ENCODE measurements around the gene GOT1. TPM values are rescaled to one million over a fixed set of nuclear protein-coding genes. Genes with fewer than 3 reads are reported as not detected.

Gene GOT1
- total and polyA plus RNA-seq, 2 donors (not counting 3 experiments of a cell fraction or from before 2014, with no cell fraction given) = 14.4 to 36.3 TPM

DNA sequence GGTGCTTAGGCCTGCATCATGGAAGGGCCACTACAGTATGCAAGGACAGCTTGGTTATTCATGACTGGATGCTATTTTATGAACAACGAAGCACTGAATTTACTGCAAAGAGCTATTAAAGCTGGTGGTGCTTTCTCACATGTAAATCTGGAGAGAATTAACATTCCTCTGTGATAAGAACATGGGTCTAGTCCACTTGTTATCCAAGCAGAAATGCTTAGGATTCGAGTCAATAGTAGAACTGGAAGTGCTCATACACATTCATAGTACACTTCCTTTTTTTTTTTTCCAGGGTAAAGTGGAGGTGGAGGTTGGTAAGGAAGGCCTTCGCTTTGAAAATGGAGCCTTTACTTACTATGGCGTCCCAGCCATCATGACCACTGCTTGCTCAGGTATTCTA, 66.3 kb downstream of the GOT1 start:
- no peak overlapping the region for H3K4me3 ChIP-seq (replicated peaks in 1 of 3; ENCODE audit: insufficient read depth in 1 of 3, low read depth in 1 of 3, low read length in 3 of 3)
- H3K4me1 ChIP-seq (ENCODE audit: control insufficient read depth, extremely low read depth, insufficient read depth, low read length) = no peaks in the 10 kb centered on the region
- H3K27me3 ChIP-seq (ENCODE audit: control insufficient read depth in 2 of 2, insufficient read depth in 2 of 2, low read length in 2 of 2) = peaks cover 18 to 23% of the 10 kb centered on the region in 2 experiments
- no peak overlapping the region for H2AFZ ChIP-seq (ENCODE audit: low read depth, low read length)
- FAIRE-seq = no peak
- BruUV-seq (replicated peaks) = no TSS peak
- no peaks in the 10 kb centered on the region for H3K9me3 ChIP-seq (replicated peaks; ENCODE audit: control insufficient read depth, insufficient read depth, low read length)
- intact Hi-C loops (cut with micrococcal nuclease) = no loop called here
- TF ChIP-seq EZH2 (IDR thresholded peaks at IDR 0.05; ENCODE audit: borderline replicate concordance, low read depth, low read length, severe bottlenecking) (no peak), GATA2 (IDR thresholded peaks at IDR 0.05; ENCODE audit: insufficient read depth, insufficient read length, low read depth, low read length) (no peak)
- H3K9ac ChIP-seq (replicated peaks; ENCODE audit: extremely low read depth, insufficient read depth, low read length) = no peak overlapping the region
- no peaks in the 10 kb centered on the region for H4K20me1 ChIP-seq (replicated peaks; ENCODE audit: control insufficient read depth, extremely low read depth, insufficient read depth, low read length)
- DNase-seq (ENCODE audit: low read depth, low spot score) = no peak
- H3K79me2 ChIP-seq (ENCODE audit: control insufficient read depth, insufficient read depth, low read length) = no peaks in the 10 kb centered on the region
- dilution Hi-C loops (cut with MboI; ENCODE audit: extremely low pct_ligation_motif_present, low sequenced_read_pairs) = no loop called here
- ChIA-PET CTCF (no interaction called here), POLR2A (no interaction called here)
- no peak overlapping the region for H3K4me2 ChIP-seq (ENCODE audit: insufficient read depth, low read length)
- H3K9me1 ChIP-seq (replicated peaks; ENCODE audit: control insufficient read depth, extremely low read depth, insufficient read depth, low read length) = no peaks in the 10 kb centered on the region
- H3K27ac ChIP-seq (ENCODE audit: insufficient read depth, low read depth, low read length) = no peak overlapping the region
- no peaks in the 10 kb centered on the region for H3K36me3 ChIP-seq (ENCODE audit: control insufficient read depth in 2 of 2, extremely low read depth in 1 of 2, insufficient read depth in 2 of 2, low read length in 2 of 2)

DNA sequence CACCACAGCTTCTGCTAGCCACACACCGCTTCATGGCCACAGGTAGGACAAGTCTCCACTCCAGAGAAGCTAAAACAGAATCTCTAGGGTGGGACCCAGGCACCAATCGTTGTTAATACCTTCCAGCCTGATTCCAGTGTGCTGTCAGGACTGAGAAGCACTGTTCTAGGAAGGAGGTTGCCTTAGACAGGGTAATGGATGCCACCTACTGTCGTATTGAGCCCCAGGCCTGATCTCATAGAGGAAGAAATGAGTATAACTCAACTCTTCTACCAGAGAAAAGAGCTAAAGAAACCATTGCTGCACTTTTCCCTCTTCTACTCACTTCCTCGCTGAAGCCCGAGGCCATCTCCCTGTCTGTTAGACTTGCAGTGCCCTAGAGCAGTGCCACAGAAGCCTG, 69.5 kb downstream of the GOT1 start:
- no peak overlapping the region for H3K27ac ChIP-seq (ENCODE audit: insufficient read depth, low read depth, low read length)
- ChIA-PET CTCF (interaction anchor here (0.7 to 1.3 kb wide), 5 partner anchors 9 to 894 kb away, joined by 3 to 4 read pairs (median 3); no protein-coding TSS in a partner anchor), POLR2A (no interaction called here)
- no peaks in the 10 kb centered on the region for H3K79me2 ChIP-seq (ENCODE audit: control insufficient read depth, insufficient read depth, low read length)
- dilution Hi-C loops (cut with MboI; ENCODE audit: extremely low pct_ligation_motif_present, low sequenced_read_pairs) (no loop called here), intact Hi-C loops (cut with micrococcal nuclease) (no loop called here)
- no peaks in the 10 kb centered on the region for H3K9me3 ChIP-seq (replicated peaks; ENCODE audit: control insufficient read depth, insufficient read depth, low read length)
- H3K4me3 ChIP-seq (replicated peaks in 1 of 3; ENCODE audit: insufficient read depth in 1 of 3, low read depth in 1 of 3, low read length in 3 of 3) = no peak overlapping the region
- H3K4me2 ChIP-seq (ENCODE audit: insufficient read depth, low read length) = no peak overlapping the region
- FAIRE-seq (no peak), DNase-seq (ENCODE audit: low read depth, low spot score) (no peak)
- H3K9ac ChIP-seq (replicated peaks; ENCODE audit: extremely low read depth, insufficient read depth, low read length) = no peak overlapping the region
- H3K36me3 ChIP-seq (ENCODE audit: control insufficient read depth in 2 of 2, extremely low read depth in 1 of 2, insufficient read depth in 2 of 2, low read length in 2 of 2) = no peaks in the 10 kb centered on the region
- no TSS peak for BruUV-seq (replicated peaks)
- H3K4me1 ChIP-seq (ENCODE audit: control insufficient read depth, extremely low read depth, insufficient read depth, low read length) = no peaks in the 10 kb centered on the region
- TF ChIP-seq, protein P1, sequence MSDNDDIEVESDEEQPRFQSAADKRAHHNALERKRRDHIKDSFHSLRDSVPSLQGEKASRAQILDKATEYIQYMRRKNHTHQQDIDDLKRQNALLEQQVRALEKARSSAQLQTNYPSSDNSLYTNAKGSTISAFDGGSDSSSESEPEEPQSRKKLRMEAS (IDR thresholded peaks at IDR 0.05; ENCODE audit: insufficient read depth, insufficient read length) = no peak
- TF ChIP-seq GATA2 (IDR thresholded peaks at IDR 0.05; ENCODE audit: insufficient read depth, insufficient read length, low read depth, low read length) (no peak), JUN (IDR thresholded peaks at IDR 0.05; ENCODE audit: borderline replicate concordance, insufficient read depth, insufficient read length, low read depth) (no peak)
- H2AFZ ChIP-seq (ENCODE audit: low read depth, low read length) = no peak overlapping the region
- peaks cover 9 to 11% of the 10 kb centered on the region in 2 experiments for H3K27me3 ChIP-seq (ENCODE audit: control insufficient read depth in 2 of 2, insufficient read depth in 2 of 2, low read length in 2 of 2)
- no peaks in the 10 kb centered on the region for H3K9me1 ChIP-seq (replicated peaks; ENCODE audit: control insufficient read depth, extremely low read depth, insufficient read depth, low read length)
- H4K20me1 ChIP-seq (replicated peaks; ENCODE audit: control insufficient read depth, extremely low read depth, insufficient read depth, low read length) = no peaks in the 10 kb centered on the region

Data from endothelial cell of umbilical vein (primary cell).